ENCODE data around the gene AGPS.

DNA sequence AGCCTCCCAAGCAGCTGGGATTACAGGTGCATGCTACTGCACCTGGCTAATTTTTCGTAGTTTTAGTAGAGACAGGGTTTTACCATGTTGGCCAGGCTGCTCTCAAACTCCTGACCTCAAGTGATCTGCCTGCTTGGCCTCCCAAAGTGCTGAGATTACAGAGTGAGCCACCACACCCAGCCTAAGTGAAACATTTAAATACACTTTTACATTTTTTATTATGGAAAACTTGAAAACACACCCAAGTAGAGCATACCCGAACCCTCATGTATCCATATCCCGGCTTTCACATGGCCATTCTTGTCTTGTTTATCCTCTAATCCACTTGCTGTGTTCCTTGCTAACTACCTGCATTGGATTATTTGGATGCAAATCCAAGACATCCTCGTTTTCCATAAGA is 13.2 kb upstream of the AGPS start:
- TF ChIP-seq POLR2A (IDR thresholded peaks at IDR 0.05) (no peak), POLR2AphosphoS5 (IDR thresholded peaks at IDR 0.05) (no peak)
- TF ChIP-seq, protein P1, sequence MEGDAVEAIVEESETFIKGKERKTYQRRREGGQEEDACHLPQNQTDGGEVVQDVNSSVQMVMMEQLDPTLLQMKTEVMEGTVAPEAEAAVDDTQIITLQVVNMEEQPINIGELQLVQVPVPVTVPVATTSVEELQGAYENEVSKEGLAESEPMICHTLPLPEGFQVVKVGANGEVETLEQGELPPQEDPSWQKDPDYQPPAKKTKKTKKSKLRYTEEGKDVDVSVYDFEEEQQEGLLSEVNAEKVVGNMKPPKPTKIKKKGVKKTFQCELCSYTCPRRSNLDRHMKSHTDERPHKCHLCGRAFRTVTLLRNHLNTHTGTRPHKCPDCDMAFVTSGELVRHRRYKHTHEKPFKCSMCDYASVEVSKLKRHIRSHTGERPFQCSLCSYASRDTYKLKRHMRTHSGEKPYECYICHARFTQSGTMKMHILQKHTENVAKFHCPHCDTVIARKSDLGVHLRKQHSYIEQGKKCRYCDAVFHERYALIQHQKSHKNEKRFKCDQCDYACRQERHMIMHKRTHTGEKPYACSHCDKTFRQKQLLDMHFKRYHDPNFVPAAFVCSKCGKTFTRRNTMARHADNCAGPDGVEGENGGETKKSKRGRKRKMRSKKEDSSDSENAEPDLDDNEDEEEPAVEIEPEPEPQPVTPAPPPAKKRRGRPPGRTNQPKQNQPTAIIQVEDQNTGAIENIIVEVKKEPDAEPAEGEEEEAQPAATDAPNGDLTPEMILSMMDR (IDR thresholded peaks at IDR 0.05), result no peak
